ENCODE measurements around the gene KCNMA1. TPM values are rescaled to one million over a fixed set of nuclear protein-coding genes. Genes with fewer than 3 reads are reported as not detected.

The KCNMA1 gene
- polyA plus RNA-seq, 1 of the 3 experiments (the other 2 are of a cell fraction): 107 TPM

GRCh38 chr10:77377678-77378352 is 259.8 kb downstream of the KCNMA1 start:
- Histone ChIP-seq H3K4me1 (ENCODE audit: control insufficient read depth in 1 of 2, insufficient read depth in 2 of 2, low read depth in 1 of 2, low read length in 1 of 2) (no peaks in the 10 kb centered on the region), H3K27ac (ENCODE audit: low read depth in 2 of 2, low read length in 1 of 2) (no peak overlapping the region), H3K79me2 (ENCODE audit: insufficient read depth) (no peaks in the 10 kb centered on the region), H3K4me3 (ENCODE audit: low read depth in 2 of 2, low read length in 1 of 2) (no peak overlapping the region), H3K9ac (no peak overlapping the region), H3K4me2 (no peak overlapping the region), H3K9me3 (no peaks in the 10 kb centered on the region), H3F3A (replicated peaks; ENCODE audit: insufficient read depth) (no peaks in the 10 kb centered on the region), H2AFZ (ENCODE audit: low read depth) (no peak overlapping the region), H3K36me3 (replicated peaks in 1 of 2; ENCODE audit: control insufficient read depth in 1 of 2, insufficient read depth in 2 of 2, low read length in 1 of 2) (peaks cover 0 to 5% of the 10 kb centered on the region in 2 experiments), H4K20me1 (ENCODE audit: insufficient read depth) (no peaks in the 10 kb centered on the region), H3K27me3 (ENCODE audit: insufficient read depth) (no peaks in the 10 kb centered on the region), H3K9me2 (no peaks in the 10 kb centered on the region)
- TF ChIP-seq SMC3 (IDR thresholded peaks at IDR 0.05; ENCODE audit: low read depth, low read length) (peak; percentile 13; the same call in 1 of the 2 replicates), ZBTB33 (IDR thresholded peaks at IDR 0.05; ENCODE audit: borderline replicate concordance, low read depth) (no peak), RAD21 (IDR thresholded peaks at IDR 0.05; ENCODE audit: low read length) (peak; percentile 44)
- WGBS (ENCODE audit: low lambda C conversion rate): 93% methylated on average over 6 of the region's 6 CpGs
- ChIA-PET POLR2A (no interaction called here), CTCF (interaction anchor here (1.0 to 2.4 kb wide), 4 partner anchors 9 to 15 kb away, joined by 3 to 11 read pairs (median 4); no protein-coding TSS in a partner anchor)
- DNase-seq: no peak

GRCh38 chr10:77377034-77377433 is 260.6 kb downstream of the KCNMA1 start:
- Histone ChIP-seq H3K27ac (ENCODE audit: low read depth in 2 of 2, low read length in 1 of 2) (no peak overlapping the region), H3K27me3 (ENCODE audit: insufficient read depth) (no peaks in the 10 kb centered on the region), H4K20me1 (ENCODE audit: insufficient read depth) (no peaks in the 10 kb centered on the region), H3K36me3 (replicated peaks in 1 of 2; ENCODE audit: control insufficient read depth in 1 of 2, insufficient read depth in 2 of 2, low read length in 1 of 2) (peaks cover 0 to 7% of the 10 kb centered on the region in 2 experiments), H2AFZ (ENCODE audit: low read depth) (no peak overlapping the region), H3F3A (replicated peaks; ENCODE audit: insufficient read depth) (no peaks in the 10 kb centered on the region), H3K4me2 (no peak overlapping the region), H3K9ac (no peak overlapping the region), H3K4me3 (ENCODE audit: low read depth in 2 of 2, low read length in 1 of 2) (no peak overlapping the region), H3K4me1 (ENCODE audit: control insufficient read depth in 1 of 2, insufficient read depth in 2 of 2, low read depth in 1 of 2, low read length in 1 of 2) (no peaks in the 10 kb centered on the region), H3K9me3 (no peaks in the 10 kb centered on the region), H3K79me2 (ENCODE audit: insufficient read depth) (no peaks in the 10 kb centered on the region), H3K9me2 (no peaks in the 10 kb centered on the region)
- TF ChIP-seq EZH2phosphoT487 (IDR thresholded peaks at IDR 0.05; ENCODE audit: borderline replicate concordance, low read depth): no peak
- no peak for TF ChIP-seq CTCF (IDR thresholded peaks at IDR 0.05)
- TF ChIP-seq NFIC (IDR thresholded peaks at IDR 0.05; ENCODE audit: borderline replicate concordance): no peak
- no peak for TF ChIP-seq FOXJ3 (CRISPR knock-in tag; IDR thresholded peaks at IDR 0.05)
- DNase-seq: no peak
- WGBS (ENCODE audit: low lambda C conversion rate): 94% methylated on average over 4 of the region's 5 CpGs
- ChIA-PET CTCF (interaction anchor here (1.6 to 2.4 kb wide), 2 partner anchors 10 to 14 kb away, joined by 4 to 11 read pairs; no protein-coding TSS in a partner anchor), POLR2A (no interaction called here)

All from SK-N-SH (cell line).